Epithelial cell of prostate (primary cell): Measurements from ENCODE around the gene MIOS.

ENCODE experiments used
- DNase-seq: peaks from one replicate; pipeline ENCODE4 v3.0.0-alpha.2; 2011; ENCODE audit warnings: low read depth, low spot score
- H3K27ac ChIP-seq: fragments of 450-650 bp; 2 replicates; pipeline ENCODE4 v1.5.1; 2017; ENCODE audit warnings: mild to moderate bottlenecking

MIOS gene

DNA sequence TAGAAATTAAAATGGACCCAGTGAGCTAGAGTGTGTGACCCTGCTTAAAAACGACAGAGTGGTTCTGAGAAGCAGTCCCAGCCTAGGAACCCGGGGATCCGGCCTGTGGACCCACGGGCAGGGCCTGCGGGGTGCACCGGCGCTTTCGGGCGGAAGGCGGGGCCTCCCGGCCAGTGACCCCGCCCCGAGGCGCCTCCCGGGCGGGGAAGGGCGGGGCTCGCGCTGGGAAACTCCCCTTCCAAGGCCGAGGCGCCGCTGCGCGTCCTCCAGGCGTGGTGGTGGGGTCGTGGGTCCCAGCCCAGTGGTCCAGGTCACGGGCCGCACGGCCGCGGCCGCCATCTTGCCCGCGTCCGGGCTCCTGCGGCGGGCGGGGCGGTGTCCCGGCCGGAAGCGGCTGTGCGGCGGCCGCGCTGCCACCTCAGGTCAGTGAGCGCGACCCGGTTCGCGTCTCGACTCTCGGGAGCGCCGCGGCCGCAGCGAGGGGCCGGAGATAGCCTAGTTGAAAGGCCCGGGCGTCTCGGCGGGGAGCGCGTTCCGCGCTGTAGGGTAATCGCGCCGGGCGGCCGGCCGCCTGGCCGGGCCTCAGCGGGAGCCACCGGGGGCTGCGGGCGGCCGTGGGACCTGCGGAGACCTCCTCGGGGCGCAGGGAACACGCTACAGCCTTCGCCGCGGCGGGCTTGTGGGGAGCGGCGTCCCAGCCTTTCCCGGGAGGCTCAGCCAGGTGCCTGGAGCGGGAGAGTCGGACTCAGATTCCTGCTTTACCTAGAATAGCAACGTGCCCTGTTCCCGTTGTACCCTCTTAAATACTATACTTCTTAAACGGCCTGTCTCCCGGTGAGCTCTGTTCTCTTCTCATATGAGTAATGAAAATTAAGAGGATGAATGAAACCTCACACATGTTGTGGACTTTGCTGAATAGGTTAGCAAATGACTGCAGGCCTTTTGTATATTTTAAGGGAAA, at the start of gene MIOS:
Gene MIOS, plus strand, starts transcription at position 234 of the 961 bp plus-strand sequence. CDS start 5,592 bp downstream, outside the sequence.
- peak within 1 kb of the TSS; percentile 94 for H3K27ac ChIP-seq
- no peak for DNase-seq

DNA sequence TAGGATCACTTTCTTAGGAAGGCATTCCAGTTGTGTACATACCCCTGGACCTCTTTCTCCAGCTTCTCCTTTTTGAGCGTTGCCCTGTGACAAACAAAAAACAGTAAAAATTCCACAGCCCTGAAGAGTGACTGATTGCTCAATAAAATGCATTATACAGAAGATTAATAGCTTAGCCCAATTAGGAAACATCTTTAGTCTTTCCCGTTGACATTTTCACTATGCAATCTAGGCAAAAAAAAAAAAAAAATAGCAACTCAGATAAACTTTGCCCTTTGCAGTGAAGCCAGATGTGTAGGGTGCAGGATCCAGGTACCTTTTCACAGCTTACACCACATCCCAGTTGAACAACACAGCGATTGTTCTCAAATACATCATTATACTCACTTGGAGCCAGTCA, 48.9 kb upstream of the MIOS start:
- no peak overlapping the region for H3K27ac ChIP-seq
- no peak for DNase-seq

DNA sequence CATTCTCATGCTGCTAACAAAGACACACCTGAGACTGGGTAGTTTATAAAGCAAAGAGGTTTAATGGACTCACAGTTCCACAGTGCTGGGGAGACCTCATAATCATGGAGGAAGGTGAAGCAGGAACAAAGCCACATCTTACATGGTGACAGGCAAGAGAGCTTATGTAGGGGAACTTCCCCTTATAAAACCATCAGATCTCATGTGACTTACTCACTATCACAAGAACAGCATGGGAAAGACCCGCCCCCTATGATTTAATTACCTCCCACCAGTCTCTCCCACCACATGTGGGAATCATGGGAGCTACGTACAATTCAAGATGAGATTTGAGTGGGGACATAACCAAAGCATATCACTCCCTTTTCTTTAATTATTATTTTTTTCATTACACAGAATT, 47.6 kb upstream of the MIOS start:
- H3K27ac ChIP-seq = no peak overlapping the region
- DNase-seq = no peak

DNA sequence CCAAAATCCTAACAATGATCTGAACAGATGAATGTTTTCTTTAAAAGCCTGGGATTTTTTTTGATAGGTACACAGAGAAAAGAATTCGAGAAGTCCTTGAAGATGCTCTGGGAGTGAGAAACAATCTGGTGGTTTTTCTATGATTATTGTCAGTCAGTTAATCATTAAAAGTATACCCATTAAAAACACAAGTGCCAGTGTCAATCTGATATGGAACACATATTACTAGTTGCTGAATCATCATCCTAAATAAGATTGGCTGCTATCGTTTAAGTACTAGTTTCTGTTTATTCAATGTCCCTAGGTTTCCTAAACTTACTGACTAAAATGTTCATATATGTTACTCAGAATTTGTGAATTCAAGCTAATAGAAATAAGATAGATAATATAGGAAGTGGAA, 47.2 kb upstream of the MIOS start:
- no peak overlapping the region for H3K27ac ChIP-seq
- DNase-seq = no peak

DNA sequence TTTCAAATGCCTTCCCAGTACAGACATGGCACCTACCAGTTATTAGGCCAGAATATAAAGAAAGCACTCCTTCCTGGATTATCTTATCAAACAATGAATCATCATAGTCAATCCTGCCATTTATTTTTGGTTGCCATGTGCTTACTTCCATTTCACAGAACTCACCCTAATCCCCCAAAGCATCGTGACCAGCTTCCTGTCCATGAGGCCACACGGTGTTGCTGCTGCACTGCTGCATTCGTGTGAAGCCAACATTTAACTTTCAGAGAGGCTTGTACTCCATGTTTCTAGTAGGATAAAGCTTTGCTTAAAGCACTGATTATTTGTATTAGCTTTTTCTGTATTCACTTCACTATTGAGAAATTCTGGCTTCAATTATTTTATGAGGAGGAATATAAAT, 45.4 kb upstream of the MIOS start:
- DNase-seq = no peak
- H3K27ac ChIP-seq = no peak overlapping the region

DNA sequence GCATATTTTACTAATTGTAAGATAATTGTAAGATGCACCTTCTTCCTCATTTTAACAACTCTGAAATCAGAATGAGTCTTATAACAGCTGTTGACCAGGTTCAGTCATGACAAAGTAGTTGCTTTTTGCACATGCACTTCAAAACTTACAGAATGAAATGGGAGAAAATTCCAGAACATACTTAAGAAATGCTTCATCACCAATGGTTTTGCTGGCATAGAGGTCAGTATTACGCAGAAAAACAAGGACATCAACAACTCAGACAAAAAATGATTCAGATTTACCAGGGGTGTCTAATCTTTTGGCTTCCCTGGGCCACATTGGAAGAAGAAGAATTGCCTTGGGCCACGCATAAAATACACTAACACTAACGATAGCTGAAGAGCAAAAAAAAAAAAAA, 44.3 kb upstream of the MIOS start:
- DNase-seq = no peak
- no peak overlapping the region for H3K27ac ChIP-seq

DNA sequence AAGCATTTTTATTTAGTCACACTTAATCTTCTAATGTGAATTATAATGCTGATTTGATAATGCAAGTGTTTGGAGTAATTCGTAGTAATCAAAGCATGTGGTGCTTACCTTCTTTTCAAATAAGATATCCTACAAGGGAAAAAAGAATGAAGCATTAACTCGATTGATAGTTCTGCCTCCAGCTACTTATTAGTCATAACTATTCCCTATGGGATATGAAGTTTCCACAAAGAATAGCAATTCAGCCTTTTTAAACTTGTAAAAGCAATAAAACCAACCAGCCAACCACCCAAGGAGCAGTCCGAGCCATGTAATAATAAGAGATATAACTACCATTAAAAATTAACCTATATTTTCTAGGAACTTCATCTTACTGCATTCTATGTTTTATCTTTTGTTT, 42.6 kb upstream of the MIOS start:
- H3K27ac ChIP-seq = no peak overlapping the region
- no peak for DNase-seq

DNA sequence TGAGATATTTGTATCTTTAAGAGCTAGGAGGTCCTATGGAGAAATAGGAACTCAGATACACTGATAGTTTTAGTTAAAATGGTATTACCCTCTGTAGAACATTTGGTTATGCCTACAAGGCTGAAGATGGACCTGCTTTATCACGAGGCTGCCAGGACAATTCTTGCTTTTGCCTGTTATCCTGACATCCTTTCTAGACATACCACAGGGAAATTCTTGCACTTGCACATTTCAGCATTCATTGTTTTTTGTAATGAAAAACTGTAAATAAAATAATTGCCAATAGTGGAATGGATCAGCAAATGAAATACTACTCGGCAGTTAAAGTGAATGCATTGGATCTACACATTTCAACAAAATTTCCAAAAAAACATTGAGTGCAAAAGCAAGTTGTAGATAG, 40.7 kb upstream of the MIOS start:
- no peak for DNase-seq
- H3K27ac ChIP-seq = no peak overlapping the region

DNA sequence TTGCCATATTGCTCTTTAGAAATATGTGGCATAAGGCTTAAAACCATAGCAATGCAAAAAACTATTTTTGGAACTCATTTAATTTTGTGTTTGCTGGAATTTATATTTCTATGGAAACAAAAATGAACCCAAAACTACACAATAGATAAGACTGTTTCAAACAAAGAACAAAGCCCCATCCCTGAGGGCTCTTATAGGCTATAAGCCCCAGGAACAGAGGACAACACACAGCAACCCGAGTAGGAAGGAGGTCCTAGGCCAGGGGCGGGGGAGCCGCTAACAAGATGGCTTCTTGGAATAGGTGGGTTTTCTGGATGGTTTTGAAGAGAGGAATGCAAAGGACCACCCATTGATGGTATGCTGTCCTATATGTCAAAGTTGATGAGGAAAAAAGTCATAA, 39.6 kb upstream of the MIOS start:
- no peak overlapping the region for H3K27ac ChIP-seq
- DNase-seq = no peak

DNA sequence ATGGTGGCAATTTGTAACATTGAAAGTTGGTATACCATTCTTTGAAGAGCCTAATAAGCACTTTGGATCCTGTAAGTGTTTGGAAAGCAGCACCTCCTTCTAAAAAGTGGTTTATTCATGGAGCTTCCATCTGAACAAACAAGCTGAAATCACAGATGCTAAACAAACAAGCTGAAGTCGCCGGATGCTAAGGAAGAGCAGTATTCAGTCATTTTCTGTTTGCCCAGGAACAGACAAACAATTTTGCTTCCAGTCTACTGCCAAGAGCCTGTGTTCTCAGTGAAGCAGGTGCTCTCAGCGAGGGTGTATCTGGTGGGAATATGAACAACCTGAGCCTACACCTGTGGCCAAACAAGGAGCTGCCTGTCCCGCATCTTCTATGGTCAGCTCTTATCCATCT, 37.4 kb upstream of the MIOS start:
- no peak overlapping the region for H3K27ac ChIP-seq
- DNase-seq = no peak

DNA sequence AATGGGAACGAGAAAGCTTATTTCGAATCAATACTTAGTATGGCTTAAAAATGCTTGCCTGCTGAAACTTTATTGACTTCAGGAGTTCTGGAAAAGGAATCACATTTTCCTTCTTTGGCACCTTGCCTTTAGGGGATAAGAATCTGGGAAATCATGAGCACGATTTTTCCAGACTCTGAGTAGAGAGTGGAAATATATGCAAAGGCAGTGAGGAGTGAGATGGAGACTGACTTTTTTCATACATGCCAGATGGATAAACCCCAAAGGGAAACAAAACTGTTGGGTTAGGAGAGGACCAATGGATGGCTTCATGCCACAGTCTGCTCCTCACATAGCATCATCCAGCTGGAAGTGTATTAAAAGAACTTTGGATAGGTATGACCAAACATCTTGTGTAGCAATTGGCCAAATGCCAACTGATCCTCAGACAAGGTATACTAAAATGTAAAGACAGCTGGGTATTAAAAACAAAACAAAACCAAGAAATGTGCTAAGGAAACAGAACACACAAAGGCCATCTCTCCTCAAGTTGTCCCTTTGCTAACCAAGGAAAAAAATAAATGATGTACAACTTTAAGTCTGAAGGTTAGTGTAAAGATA, 32.8 kb upstream of the MIOS start:
- H3K27ac ChIP-seq = no peak overlapping the region
- no peak for DNase-seq

DNA sequence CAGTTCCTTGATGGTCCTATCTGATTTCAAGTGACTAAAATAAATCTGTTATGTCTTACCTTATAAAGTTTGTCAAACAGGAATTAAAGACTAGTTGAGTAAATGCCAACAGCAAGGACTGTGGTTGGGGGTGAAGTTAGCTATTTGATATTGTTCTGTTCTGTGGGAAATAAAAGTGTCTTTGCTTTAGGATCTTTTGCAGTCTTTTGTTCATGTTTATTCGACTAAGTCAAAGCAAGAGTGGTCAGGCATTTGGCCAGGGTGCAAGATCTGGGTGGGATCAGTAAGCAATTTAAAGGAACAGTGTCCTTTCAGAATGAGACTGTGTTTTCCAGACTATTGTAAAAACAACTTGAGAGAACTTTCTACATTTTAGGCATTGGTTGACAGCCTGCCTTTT, 31.0 kb upstream of the MIOS start, which contains the start of gene COL28A1:
Gene COL28A1, minus strand, starts transcription at position 183 of the 400 bp plus-strand sequence. CDS start 2,998 bp downstream, outside the sequence.
- H3K27ac ChIP-seq = no peak within 1 kb of the TSS
- no peak for DNase-seq

DNA sequence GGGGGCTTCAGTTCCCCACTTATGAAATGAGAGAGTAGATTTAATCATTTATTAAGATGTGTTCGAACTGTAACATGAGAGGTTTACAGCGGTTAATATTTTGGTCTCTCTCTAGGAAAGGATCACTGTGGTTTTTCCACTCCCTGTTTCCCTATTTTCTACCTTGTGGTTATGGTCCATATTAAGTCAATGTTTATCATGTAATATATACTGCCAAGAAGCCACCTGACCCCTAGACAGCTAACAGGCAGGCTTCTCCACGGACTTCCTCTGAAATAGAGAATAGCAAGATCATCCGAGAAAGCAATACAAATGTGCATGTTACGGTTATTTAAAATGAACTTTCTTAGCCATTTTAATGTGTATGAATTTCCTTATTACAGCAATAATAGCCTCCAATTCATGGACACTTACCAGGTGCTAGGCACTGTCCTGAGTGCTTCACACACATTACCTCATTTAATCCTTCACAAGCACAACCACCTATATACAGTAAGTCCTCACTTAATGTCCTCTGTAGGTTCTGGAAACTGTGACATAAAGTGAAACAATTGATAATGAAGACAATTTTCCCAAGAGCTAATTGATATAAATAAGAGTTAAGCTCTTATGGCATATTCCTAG, 30.2 kb upstream of the MIOS start:
- no peak for DNase-seq
- no peak overlapping the region for H3K27ac ChIP-seq

DNA sequence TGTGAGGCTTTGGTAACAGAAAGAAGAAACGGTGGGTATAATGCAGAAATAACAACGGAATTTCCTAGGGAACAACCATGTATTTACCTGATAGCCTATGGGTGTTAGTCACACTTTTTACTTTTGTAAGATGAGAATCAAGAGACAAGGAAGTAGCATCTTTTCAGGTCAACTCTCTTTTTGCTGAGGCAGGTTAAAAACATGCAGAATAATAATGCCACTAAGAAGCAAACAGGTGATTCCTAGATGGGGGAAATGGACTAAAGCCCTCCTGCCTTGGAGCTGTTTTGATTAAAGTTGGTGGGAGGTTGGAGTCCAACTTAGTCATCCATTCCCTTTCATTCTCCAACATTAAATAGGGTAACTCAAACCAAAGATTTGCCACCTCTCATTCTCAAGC, 29.0 kb upstream of the MIOS start:
- no peak for DNase-seq
- no peak overlapping the region for H3K27ac ChIP-seq

DNA sequence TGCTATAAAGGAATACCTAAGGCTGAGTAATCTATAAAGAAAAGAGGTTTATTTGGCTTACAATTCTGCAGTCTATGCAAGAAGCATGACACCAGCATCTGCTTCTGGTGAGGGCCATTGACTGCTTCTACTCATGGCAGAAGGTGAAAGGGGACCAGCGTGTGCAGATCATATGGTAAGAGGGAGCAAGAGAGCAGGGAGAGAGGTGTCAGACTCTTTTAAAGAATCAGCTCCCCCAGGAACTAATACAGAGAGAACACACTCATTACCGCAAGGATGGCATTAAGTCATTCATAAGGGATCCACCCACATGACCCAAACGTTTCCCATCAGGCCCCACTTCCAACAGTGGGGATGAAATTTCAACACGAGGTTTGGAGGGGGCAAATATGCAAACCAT, 27.5 kb upstream of the MIOS start:
- DNase-seq = no peak
- no peak overlapping the region for H3K27ac ChIP-seq

DNA sequence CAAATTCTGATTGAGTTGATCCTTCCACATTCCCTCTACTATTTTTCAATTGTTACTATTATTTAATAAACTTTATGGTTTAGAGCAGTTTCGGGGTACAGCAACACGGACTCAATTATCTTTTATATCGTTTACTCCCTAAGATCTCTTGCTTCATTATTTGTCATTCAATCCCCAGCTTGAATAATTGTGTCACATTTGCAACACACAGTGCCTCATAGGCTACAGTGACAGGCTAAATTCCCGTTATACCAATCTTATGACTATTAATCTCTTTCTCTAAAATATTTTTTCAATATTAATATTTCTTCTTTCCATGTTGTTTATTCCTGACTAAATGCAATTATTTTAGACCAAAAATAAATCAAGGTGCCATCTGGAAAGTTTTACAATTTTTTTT, 27.0 kb upstream of the MIOS start:
- H3K27ac ChIP-seq = no peak overlapping the region
- no peak for DNase-seq

DNA sequence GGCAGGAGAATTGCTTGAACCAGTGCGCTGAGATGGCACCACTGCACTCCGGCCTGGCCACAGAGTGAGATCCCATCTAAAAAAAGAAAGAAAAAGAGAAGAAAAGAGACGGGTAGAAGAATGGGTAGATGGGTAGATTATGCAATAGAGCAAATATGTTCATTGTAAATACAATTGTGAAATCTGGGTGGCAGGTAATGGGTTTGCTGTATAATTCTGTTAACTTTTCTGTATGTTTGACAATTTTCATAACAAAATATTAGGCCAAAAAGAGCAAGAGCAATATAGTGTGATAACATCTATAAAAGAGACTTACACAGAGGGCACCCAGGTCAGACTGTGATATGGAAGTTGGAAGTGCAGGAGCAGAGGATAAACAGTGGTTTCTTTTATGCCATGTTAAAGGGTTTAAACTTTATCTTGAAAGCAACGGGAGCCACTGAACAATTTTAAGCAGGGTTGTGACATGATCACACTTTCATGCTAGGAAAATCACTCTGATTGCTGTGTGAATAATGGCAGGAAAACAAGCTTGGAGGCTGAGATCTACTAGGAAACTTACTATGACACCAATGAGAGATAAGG, 24.3 kb upstream of the MIOS start:
- no peak for DNase-seq
- H3K27ac ChIP-seq = no peak overlapping the region

DNA sequence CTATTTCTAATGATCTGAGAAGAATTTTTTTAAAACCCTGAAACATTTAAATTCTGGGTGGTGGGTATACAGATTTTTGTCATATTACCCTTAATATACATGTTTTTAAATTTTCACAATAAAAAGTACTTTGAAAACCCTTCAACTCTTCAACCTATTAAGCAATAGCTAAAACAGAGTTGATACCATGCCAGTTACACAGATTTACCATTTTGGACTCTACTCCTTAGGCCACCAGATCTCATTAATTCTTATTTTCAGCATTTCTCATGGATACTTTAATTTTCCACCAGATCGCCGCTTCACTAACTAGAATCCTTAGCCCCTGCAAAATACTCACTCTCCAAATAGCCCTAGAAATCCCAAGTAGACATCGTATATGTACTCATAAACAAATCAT, 18.3 kb upstream of the MIOS start:
- no peak for DNase-seq

DNA sequence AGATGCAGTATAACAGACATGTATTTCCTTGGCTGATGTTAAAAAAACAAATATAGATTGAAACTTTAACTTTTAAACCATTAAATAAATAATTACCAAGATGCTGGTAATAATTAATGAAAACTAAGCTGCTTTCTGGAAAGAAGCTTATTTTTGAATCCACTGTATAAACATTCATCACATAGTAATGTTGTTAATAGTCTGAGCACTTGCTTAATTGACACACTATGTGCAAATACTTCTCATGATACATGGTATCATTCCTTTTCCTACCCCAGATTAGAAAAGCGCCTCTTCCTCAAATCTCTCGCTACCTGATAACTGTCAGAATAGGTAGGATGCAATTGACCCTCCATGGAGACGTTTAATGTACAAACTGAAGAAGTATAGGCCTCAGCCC, 16.0 kb upstream of the MIOS start:
- no peak overlapping the region for H3K27ac ChIP-seq
- DNase-seq = no peak

More for the DNA sequence above, 18.3 kb upstream of the MIOS start:
- H3K27ac ChIP-seq = no peak overlapping the region

DNA sequence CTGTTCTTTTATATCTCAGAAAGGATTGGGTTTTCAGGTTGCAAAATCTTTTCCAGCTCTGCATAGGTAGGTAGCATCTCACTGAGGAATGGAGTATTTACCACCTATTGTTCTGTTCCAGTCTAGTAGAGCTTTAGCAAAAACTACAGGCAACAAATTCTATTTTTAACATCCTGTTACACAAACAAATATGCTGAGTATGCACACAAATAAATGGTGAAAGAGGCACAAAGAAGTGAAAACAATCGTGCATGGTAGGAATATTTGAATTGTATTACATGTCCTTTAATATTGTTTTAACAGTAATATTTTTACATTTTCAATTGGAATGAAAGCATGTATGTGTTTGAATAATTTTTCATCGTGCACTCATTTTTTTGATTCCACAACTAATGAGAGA, 14.5 kb upstream of the MIOS start:
- no peak overlapping the region for H3K27ac ChIP-seq
- no peak for DNase-seq

DNA sequence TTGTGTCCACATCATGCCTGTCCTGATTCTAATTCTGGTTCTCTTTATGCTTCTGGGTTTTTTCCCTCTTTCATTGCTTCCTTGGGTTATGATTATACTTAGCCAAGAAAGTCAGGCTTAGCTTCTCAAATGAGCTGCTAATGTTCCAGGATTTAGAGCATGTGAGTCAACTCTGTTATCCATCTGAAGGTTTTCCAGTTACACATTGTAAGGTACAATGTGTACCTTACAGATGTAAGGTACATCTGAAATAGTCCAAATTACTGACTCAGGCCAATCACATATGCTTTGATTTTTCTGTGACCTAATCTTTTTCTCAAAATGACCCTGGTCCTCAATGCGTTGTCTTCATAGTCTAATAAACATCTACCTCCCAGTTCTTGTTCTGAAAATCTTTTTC, 13.3 kb upstream of the MIOS start:
- no peak overlapping the region for H3K27ac ChIP-seq
- no peak for DNase-seq
